KBM-7 (cell line): Measurements from ENCODE around the gene HYPK.
"Not testable (repeated sequence)": the region's sequence is repeated elsewhere in the genome, so short reads cannot be mapped to it uniquely, and the experiment has no call there.

Experiments used
- DNase-seq: peaks from one replicate; pipeline ENCODE4 v3.0.0-alpha.2; 2015
- in situ Hi-C: fragments of 300-500 bp; cut with MboI; formaldehyde crosslinking; loops from 2 replicates; pipeline ENCODE4 v1.14.3; 2020; ENCODE audit warnings: low sequenced_read_pairs, low pct_unique_long_range_greater_than_20kb, mixed read lengths

Gene HYPK

DNA sequence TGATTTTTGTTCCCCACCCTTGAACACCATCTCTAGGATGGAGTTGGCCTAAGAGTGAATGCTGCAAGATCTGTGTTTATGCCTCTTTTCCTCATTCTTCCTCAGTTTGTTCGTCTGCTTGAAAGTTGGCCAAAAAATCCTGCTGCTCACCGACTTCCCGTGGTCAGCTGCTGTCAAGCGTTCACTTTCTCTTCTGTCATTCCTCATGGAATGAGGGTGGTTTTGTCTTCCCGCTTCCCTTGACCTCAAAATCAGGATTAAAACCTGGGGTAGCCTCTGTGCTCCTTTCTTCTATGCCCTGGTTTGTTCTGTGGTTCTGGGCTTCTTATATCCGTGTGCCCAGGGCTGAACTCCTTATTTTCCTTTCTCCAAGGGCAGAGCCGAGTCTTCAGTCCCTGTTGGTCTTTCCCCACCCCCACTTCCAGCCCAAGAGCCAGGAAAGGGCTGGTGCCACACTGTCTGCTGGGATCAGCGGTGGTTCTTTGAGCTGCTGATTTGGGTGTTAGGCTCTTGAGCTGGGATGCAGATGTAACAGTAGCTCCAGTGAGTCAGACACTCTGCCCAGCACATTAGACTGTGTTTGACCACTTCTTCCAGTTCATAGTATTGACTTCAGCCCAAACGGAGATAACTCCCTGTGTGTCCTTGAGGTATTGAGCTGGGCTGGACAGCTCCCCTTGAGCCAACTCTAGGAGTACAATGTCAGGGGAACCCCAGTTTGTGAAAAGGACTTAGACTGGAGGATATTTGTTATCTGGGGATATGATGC is 5.9 kb upstream of the HYPK start:
- no peak for DNase-seq
- in situ Hi-C loops, result no loop called here

- in situ Hi-C loops, result no loop called here
Observed at GRCh38 chr15:43795197-43795596, 5.2 kb upstream of the HYPK start.

DNA sequence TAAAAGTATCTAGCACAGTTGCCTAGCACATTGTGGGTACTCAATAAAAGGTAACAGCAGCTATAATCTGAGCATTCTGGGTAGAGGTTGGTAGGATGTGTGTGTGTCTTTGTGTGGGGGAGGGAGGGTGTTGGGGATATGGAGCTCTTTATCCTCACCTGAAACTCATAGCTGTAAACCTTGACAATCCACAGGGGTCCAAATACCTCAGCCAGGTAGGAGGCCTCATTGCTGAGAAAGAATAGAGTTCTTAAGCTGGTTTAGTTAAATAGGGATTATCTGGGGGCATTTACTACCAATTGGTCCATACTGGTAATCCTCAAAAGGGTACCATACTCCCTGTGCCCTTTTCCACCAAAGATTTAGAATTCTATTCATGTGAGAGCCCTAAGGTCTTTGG is 4.4 kb upstream of the HYPK start:
- DNase-seq, result no peak
- in situ Hi-C loops, result no loop called here

More at GRCh38 chr15:43795197-43795596, 5.2 kb upstream of the HYPK start:
- DNase-seq, result no peak

DNA sequence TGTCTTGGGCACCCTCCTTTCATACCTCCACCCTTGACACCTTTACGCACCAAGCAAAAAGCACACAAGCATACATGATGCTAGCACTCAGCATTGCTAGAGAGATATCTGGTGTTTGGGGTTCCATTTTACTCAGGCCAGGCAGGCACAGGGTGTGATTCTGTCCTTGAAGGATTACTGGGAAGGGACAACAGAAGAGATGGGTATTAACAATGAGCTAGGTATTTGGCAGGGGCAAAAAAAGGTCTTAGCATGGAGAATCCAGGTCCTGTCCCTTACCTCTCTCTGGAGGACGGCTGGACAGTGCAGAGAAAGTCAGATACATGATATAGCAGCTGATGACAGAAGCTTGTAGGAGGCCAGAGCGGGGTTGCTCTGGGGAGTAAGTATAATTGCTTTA is 3.8 kb upstream of the HYPK start:
- in situ Hi-C loops, result no loop called here
- no peak for DNase-seq

GRCh38 chr15:43799209-43799944 is 1.0 kb upstream of the HYPK start:
- in situ Hi-C loops, result no loop called here
- DNase-seq, result no peak

DNA sequence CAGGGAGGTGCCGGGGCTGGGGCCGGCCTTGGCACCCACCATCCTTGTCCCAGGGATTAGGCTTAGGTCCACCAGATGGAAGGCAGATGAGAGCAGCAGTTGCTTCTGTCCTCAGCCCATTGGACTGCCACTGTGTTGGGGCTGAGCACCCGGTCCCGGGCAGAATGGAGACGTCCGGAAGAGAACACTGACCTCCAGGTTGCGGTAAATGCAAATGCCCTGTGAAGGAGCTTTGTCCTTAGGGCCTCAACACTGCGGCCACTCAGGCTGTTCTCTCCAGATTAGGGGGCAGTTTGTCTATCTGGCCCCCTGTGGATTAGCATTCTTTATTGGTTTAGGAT is 484 bp upstream of the HYPK start, which contains the start of gene SERINC4:
SERINC4 (minus strand) TSS at position 276 of the 341 bp plus-strand sequence; CDS start at position 42, 234 bp downstream.
- in situ Hi-C loops, result no loop called here
- no peak for DNase-seq

GRCh38 chr15:43802676-43803075 is 2.3 kb downstream of the HYPK start:
- in situ Hi-C loops, DNase-seq: not testable (repeated sequence)

DNA sequence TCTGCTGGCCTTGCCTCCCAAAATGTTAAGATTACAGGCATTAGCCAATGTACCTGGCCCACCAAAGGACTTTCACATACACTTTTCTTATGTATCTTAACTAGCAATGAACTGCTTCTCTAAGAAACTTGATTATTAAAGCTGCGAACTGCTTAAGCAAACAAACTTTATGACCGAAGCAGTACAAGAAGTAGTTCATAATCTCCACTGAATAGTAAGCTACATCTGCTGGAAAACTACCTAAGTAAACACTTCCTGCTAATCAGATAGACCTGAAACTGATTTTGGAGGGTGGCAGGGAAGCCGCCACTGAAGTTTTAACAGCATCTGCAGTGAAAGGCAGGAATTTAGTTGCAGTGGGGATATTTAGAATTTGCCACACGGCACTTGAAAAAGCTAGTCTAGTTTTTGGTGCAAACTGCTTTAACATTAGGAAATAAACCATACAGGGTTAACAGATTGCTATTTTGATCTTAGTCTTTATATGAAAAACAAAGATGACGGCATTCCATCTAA is 8.1 kb downstream of the HYPK start:
- in situ Hi-C loops, result no loop called here

GRCh38 chr15:43808960-43809678 is 8.7 kb downstream of the HYPK start:
- in situ Hi-C loops, result no loop called here
- no peak for DNase-seq

More for the DNA sequence above, 8.1 kb downstream of the HYPK start:
- no peak for DNase-seq

GRCh38 chr15:43815064-43815463 is 14.7 kb downstream of the HYPK start:
- DNase-seq, in situ Hi-C loops: not testable (repeated sequence)

GRCh38 chr15:43821505-43821904 is 21.1 kb downstream of the HYPK start:
- in situ Hi-C loops, result no loop called here
- DNase-seq, result no peak

DNA sequence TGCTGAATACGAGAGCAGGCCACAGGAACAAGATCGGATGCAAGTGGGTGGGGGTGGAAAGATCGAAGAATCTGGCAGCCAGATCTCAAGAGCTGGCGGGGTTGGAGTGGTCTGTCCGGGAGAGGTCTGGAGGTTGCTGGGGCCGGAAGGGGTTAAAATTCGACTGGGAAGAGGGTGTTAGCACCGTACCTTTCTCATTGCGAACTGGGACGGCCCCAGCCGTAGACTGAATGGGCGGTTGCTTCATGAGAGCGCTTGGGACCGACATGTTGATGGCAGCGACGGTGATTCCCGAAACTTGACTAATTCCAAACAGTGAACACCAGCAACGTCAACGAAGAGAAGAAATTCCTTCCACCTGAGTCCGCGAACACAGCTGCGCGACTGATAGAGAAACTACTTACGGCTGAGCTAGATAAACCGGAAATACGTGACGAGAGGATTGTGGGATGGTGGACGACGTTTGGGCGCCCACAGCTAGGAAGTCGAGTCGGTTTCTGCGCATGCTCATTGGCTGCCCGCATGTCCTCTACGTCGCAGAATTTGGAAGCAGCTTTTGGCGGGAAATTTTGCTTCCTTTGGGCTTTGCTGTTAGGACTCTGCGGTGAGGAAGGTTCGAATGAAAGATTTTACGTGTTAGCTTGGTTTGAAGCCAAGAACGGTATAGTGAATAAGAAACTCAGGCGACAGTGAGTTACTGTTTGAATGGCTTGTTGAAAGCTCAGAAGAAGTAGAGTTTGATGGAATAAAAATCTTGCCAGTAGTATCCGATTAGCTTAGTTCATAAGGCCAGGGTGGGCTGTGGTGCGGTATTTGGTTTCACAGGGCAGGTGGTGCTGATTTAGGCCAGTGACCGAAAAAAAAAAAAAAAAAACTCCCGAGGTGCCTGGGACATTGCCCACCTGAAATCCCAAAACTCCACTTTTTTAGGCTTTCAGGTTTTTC is 24.2 kb downstream of the HYPK start, which contains the start of gene MFAP1:
MFAP1 (minus strand) TSS at position 389 of the 945 bp plus-strand sequence; CDS start at position 268, 121 bp downstream.
- in situ Hi-C loops, result no loop called here

DNA sequence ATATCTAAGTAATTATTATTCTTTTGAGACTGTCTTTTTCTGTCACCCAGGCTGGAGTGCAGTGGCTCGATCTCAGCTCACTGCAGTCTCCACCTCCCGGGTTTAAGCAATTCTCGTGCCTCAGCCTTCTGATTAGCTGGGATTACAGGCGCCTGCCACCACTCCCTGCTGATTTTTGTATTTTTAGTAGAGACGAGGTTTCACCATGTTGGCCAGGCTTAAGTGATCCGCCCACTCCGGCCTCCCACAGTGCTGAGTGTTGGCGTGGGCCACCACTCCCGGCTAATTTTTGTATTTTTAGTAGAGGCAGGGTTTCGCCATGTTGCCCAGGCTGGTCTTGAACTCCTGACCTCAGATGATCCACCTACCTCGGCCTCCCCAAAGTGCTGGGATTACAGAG is 24.9 kb downstream of the HYPK start:
- in situ Hi-C loops, result not testable (repeated sequence)

More for the DNA sequence above, 24.2 kb downstream of the HYPK start, which contains the start of gene MFAP1:
- peak; percentile 96 for DNase-seq

DNA sequence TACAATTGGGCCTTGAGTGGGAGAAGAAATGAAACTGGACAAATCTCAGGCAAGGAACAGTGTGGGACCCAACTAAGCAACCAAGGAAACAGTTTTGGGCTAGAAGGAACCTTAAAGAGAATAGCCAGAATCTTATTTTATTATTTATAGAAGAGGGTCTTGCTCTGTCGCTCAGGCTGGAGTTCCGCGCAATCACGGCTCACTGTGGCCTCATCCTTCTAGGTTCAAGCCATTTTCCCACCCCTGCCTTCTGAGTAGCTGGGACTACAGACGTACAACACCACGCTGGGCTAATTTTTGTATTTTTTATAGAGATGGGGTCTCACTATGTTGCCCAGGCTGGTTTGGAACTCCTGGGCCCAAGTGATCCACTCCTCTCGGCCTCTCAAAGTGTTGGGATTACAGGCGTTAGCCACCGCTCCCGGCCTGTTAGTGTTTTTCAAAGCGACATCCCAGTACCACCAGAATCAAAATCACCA is 25.7 kb downstream of the HYPK start:
- in situ Hi-C loops, result no loop called here
- DNase-seq, result no peak

More for the DNA sequence above, 24.9 kb downstream of the HYPK start:
- not testable (repeated sequence) for DNase-seq

GRCh38 chr15:43826508-43827341 is 26.3 kb downstream of the HYPK start, which contains the start of gene WDR76:
Gene WDR76 (plus strand): TSS chr15:43827002. CDS start chr15:43827033, 31 bp downstream.
- peak; percentile 89 for DNase-seq
- in situ Hi-C loops, result no loop called here

DNA sequence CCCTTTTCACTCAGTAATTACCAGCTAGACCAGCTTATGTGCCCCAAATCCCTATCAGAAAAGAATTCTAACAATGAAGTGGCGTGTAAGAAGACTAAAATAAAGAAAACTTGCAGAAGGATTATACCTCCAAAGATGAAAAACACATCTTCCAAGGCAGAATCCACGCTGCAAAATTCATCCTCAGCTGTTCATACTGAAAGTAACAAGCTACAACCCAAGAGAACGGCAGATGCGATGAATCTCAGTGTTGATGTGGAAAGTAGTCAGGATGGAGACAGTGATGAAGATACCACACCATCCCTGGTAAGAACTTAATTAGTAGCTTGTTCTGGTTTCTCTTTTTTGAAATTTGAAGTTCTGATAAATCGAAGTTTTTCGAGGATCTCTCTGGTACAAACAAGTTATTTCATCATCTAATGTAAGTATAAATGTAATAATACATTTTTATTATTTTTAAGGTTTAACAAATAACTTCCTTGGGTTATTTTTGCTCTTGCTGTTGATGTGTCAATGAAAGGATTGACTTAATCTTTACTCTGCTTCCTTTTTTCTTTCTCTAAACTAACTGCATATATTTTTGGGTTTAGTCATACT is 27.8 kb downstream of the HYPK start:
- DNase-seq, result no peak
- in situ Hi-C loops, result no loop called here
